ENCODE measurements around the gene NRXN3.

Gene NRXN3

DNA sequence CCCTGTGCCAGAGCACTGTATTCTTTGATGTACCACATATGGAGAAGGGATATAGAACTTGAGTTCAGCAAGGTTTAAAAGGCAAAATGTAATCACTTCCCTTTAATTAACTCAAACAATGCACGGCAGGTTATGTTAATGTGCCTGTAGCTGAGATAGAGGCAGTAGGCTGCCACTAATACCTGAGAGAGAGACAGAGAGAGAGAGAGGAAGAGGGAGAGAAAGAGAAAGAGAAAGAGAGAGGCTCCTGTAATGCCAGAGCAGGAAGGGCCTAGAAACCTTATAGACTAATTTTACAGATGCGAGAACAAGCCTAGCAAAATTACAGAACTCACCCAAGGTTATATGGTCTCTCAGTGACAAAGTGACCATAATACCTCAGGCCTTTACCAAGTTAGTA is 679.8 kb downstream of the NRXN3 start:
- Histone ChIP-seq H3K4me1 (ENCODE audit: control insufficient read depth, insufficient read depth, low read length) (no peaks in the 10 kb centered on the region), H3K27ac (ENCODE audit: extremely low read depth, low read depth, low read length) (no peak overlapping the region), H3K9me3 (ENCODE audit: control insufficient read depth, insufficient read depth, low read depth, low read length) (no peaks in the 10 kb centered on the region), H3K4me3 (ENCODE audit: low read depth, low read length) (no peak overlapping the region), H3K36me3 (ENCODE audit: control insufficient read depth in 2 of 2, insufficient read depth in 1 of 2, low read length in 2 of 2) (no peaks in the 10 kb centered on the region)
- CTCF ChIA-PET, result interaction anchor here (2.6 to 2.7 kb wide), 2 partner anchors 11 to 15 kb away, joined by 14 to 16 read pairs; no protein-coding TSS in a partner anchor
- TF ChIP-seq ZNF221 (tag by site-specific recombination; IDR thresholded peaks at IDR 0.05; ENCODE audit: borderline replicate concordance), result no peak
- TF ChIP-seq ZNF544 (tag by site-specific recombination; IDR thresholded peaks at IDR 0.05), result no peak
- no peak for TF ChIP-seq MEIS1 (CRISPR knock-in tag; IDR thresholded peaks at IDR 0.05; ENCODE audit: borderline replicate concordance)
- TF ChIP-seq ZNF114 (tag by site-specific recombination; IDR thresholded peaks at IDR 0.05), result no peak
- TF ChIP-seq ZNF324 (tag by site-specific recombination; IDR thresholded peaks at IDR 0.05), result no peak
- no peak for TF ChIP-seq ZNF626 (tag by site-specific recombination; IDR thresholded peaks at IDR 0.05)
- no peak for TF ChIP-seq ZNF274 (IDR thresholded peaks at IDR 0.05; ENCODE audit: low read length)
- TF ChIP-seq ZNF274 (tag by site-specific recombination; IDR thresholded peaks at IDR 0.05; ENCODE audit: borderline replicate concordance), result no peak
- no peak for TF ChIP-seq ZNF776 (tag by site-specific recombination; IDR thresholded peaks at IDR 0.05; ENCODE audit: borderline replicate concordance)
- TF ChIP-seq, protein P1, sequence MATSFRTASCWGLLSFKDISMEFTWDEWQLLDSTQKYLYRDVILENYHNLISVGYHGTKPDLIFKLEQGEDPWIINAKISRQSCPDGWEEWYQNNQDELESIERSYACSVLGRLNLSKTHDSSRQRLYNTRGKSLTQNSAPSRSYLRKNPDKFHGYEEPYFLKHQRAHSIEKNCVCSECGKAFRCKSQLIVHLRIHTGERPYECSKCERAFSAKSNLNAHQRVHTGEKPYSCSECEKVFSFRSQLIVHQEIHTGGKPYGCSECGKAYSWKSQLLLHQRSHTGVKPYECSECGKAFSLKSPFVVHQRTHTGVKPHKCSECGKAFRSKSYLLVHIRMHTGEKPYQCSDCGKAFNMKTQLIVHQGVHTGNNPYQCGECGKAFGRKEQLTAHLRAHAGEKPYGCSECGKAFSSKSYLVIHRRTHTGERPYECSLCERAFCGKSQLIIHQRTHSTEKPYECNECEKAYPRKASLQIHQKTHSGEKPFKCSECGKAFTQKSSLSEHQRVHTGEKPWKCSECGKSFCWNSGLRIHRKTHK (tag by site-specific recombination; IDR thresholded peaks at IDR 0.05), result no peak
- TF ChIP-seq GLIS1 (tag by site-specific recombination; IDR thresholded peaks at IDR 0.05), result no peak
- TF ChIP-seq ZNF140 (tag by site-specific recombination; IDR thresholded peaks at IDR 0.05), result no peak
- no peak for TF ChIP-seq ZNF248 (tag by site-specific recombination; IDR thresholded peaks at IDR 0.05)
- TF ChIP-seq EGR2 (tag by site-specific recombination; IDR thresholded peaks at IDR 0.05; ENCODE audit: low read depth), result no peak
- no peak for TF ChIP-seq SCRT1 (tag by site-specific recombination; IDR thresholded peaks at IDR 0.05; ENCODE audit: borderline replicate concordance)
- POLR2A ChIA-PET, result no interaction called here

- CTCF ChIA-PET, result interaction anchor here (0.7 kb wide), 1 partner anchor 12 kb away, joined by 4 read pairs; no protein-coding TSS in a partner anchor
Measured at GRCh38 chr14:78851189-78851588, 681.0 kb downstream of the NRXN3 start.

DNA sequence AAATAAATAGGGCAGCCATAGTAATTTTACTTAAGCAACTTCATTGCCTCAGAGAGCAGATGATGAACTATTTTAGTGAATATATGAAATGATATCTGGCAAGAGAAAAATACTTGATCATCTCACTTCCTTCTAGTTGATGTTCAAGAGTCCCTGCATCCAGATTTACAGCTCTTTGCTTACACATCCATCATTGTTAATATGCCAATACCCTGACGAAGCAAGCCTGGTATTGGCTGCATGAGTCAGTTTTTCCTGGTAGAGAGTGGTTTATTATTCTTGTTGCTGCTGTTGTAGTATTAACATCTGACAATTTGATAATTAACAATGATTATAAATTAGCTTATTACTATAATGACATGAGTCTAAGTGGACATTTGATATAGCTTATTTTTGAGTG is 681.9 kb downstream of the NRXN3 start:
- Histone ChIP-seq H3K9me3 (ENCODE audit: control insufficient read depth, insufficient read depth, low read depth, low read length) (no peaks in the 10 kb centered on the region), H3K27ac (ENCODE audit: extremely low read depth, low read depth, low read length) (no peak overlapping the region), H3K4me1 (ENCODE audit: control insufficient read depth, insufficient read depth, low read length) (no peaks in the 10 kb centered on the region), H3K36me3 (ENCODE audit: control insufficient read depth in 2 of 2, insufficient read depth in 1 of 2, low read length in 2 of 2) (no peaks in the 10 kb centered on the region), H3K4me3 (ENCODE audit: low read depth, low read length) (no peak overlapping the region)
- ChIA-PET CTCF (interaction anchor here (0.8 kb wide), 1 partner anchor 16 kb away, joined by 3 read pairs; no protein-coding TSS in a partner anchor), POLR2A (no interaction called here)
- TF ChIP-seq ZNF48 (tag by site-specific recombination; IDR thresholded peaks at IDR 0.05) (no peak), ZNF777 (tag by site-specific recombination; IDR thresholded peaks at IDR 0.05; ENCODE audit: borderline replicate concordance) (no peak), ZNF354C (tag by site-specific recombination; IDR thresholded peaks at IDR 0.05; ENCODE audit: borderline replicate concordance, low read depth) (no peak), HOXC10 (CRISPR knock-in tag; IDR thresholded peaks at IDR 0.05) (no peak)

More at GRCh38 chr14:78851189-78851588, 681.0 kb downstream of the NRXN3 start:
- POLR2A ChIA-PET, result no interaction called here
- Histone ChIP-seq H3K36me3 (ENCODE audit: control insufficient read depth in 2 of 2, insufficient read depth in 1 of 2, low read length in 2 of 2) (no peaks in the 10 kb centered on the region), H3K4me1 (ENCODE audit: control insufficient read depth, insufficient read depth, low read length) (no peaks in the 10 kb centered on the region), H3K9me3 (ENCODE audit: control insufficient read depth, insufficient read depth, low read depth, low read length) (no peaks in the 10 kb centered on the region), H3K27ac (ENCODE audit: extremely low read depth, low read depth, low read length) (no peak overlapping the region), H3K4me3 (ENCODE audit: low read depth, low read length) (no peak overlapping the region)
- TF ChIP-seq ZNF654 (tag by site-specific recombination; IDR thresholded peaks at IDR 0.05; ENCODE audit: low read depth) (no peak), KLF7 (tag by site-specific recombination; IDR thresholded peaks at IDR 0.05; ENCODE audit: borderline replicate concordance) (no peak), ZNF785 (tag by site-specific recombination; IDR thresholded peaks at IDR 0.05) (no peak), ZNF133 (tag by site-specific recombination; IDR thresholded peaks at IDR 0.05) (no peak), ZSCAN30 (tag by site-specific recombination; IDR thresholded peaks at IDR 0.05) (no peak), ZNF514 (tag by site-specific recombination; IDR thresholded peaks at IDR 0.05) (no peak), ZNF112 (tag by site-specific recombination; IDR thresholded peaks at IDR 0.05) (no peak)
